Loucy (cell line): Measurements from ENCODE around the gene OR10H4.
A peak's percentile ranks its signal among the peaks of the same experiment; 100 is the strongest.
"Not testable (repeated sequence)": the region's sequence is repeated elsewhere in the genome, so short reads cannot be mapped to it uniquely, and the experiment has no call there.

Experiments
- H2AFZ ChIP-seq: fragments of 200-600 bp; sonication (generic); 2 replicates; pipeline ENCODE4 v1.6.0; 2016; ENCODE audit warnings: antibody characterized with exemption, mild to moderate bottlenecking, low read length, moderate library complexity
- H3F3A ChIP-seq: fragments of 200-600 bp; 2 replicates; pipeline ENCODE4 v1.6.0; 2016; ENCODE audit warnings: antibody characterized with exemption, low read depth, mild to moderate bottlenecking
- H3K27me3 ChIP-seq: fragments of 200-600 bp; sonication (generic); 2 replicates; pipeline ENCODE4 v1.6.1; 2014; ENCODE audit warnings: low read length, mild to moderate bottlenecking; ENCODE audit not compliant: insufficient read depth, poor library complexity, severe bottlenecking
- H3K36me3 ChIP-seq: fragments of 200-600 bp; sonication (generic); 2 replicates; pipeline ENCODE4 v1.6.1; 2016; ENCODE audit warnings: low read length; ENCODE audit not compliant: insufficient read depth
- H3K4me1 ChIP-seq: fragments of 200-600 bp; sonication (generic); 2 replicates; pipeline ENCODE4 v1.5.1; 2014; ENCODE audit warnings: low read length, mild to moderate bottlenecking; ENCODE audit not compliant: insufficient read depth, poor library complexity, severe bottlenecking
- H3K4me2 ChIP-seq: fragments of 200-600 bp; sonication (generic); 2 replicates; pipeline ENCODE4 v1.6.0; 2014; ENCODE audit warnings: antibody characterized with exemption, low read length, low read depth, mild to moderate bottlenecking; ENCODE audit not compliant: poor library complexity, severe bottlenecking
- H3K4me3 ChIP-seq: fragments of 200-600 bp; sonication (generic); 2 replicates; pipeline ENCODE4 v1.5.1; 2014; ENCODE audit warnings: low read length, mild to moderate bottlenecking, mixed read lengths; ENCODE audit not compliant: poor library complexity, severe bottlenecking
- H3K79me2 ChIP-seq: fragments of 200-600 bp; sonication (generic); 2 replicates; pipeline ENCODE4 v1.6.1; 2014; ENCODE audit warnings: low read length; ENCODE audit not compliant: insufficient read depth
- H3K9ac ChIP-seq: fragments of 200-600 bp; sonication (generic); 2 replicates; pipeline ENCODE4 v1.6.0; 2014; ENCODE audit warnings: mild to moderate bottlenecking, low read depth, low read length, moderate library complexity; ENCODE audit not compliant: poor library complexity, severe bottlenecking
- H3K9me2 ChIP-seq: fragments of 200-600 bp; sonication (generic); replicated peaks from 2 replicates; pipeline ENCODE4 v1.6.1; 2016; ENCODE audit warnings: low read depth, low read length, mixed read lengths
- H3K9me3 ChIP-seq: fragments of 200-600 bp; sonication (generic); 2 replicates; pipeline ENCODE4 v1.6.1; 2014; ENCODE audit warnings: mild to moderate bottlenecking, antibody characterized with exemption, low read length, low read depth; ENCODE audit not compliant: insufficient read depth
- H4K20me1 ChIP-seq: fragments of 200-600 bp; sonication (generic); 2 replicates; pipeline ENCODE4 v1.6.0; 2014; ENCODE audit warnings: antibody characterized with exemption, low read length, mild to moderate bottlenecking; ENCODE audit not compliant: insufficient read depth, poor library complexity, severe bottlenecking
- CTCF ChIP-seq: fragments of 200-600 bp; sonication (generic); conservative IDR thresholded peaks from 2 replicates; pipeline ENCODE4 v1.5.1; 2014; ENCODE audit warnings: mild to moderate bottlenecking, antibody characterized with exemption, low read length
- EZH2phosphoT487 ChIP-seq: fragments of 200-600 bp; IDR thresholded peaks from 2 replicates; pipeline ENCODE4 v1.6.1; 2018; ENCODE audit warnings: antibody characterized with exemption, mild to moderate bottlenecking, moderate library complexity, borderline replicate concordance

Gene OR10H4

DNA sequence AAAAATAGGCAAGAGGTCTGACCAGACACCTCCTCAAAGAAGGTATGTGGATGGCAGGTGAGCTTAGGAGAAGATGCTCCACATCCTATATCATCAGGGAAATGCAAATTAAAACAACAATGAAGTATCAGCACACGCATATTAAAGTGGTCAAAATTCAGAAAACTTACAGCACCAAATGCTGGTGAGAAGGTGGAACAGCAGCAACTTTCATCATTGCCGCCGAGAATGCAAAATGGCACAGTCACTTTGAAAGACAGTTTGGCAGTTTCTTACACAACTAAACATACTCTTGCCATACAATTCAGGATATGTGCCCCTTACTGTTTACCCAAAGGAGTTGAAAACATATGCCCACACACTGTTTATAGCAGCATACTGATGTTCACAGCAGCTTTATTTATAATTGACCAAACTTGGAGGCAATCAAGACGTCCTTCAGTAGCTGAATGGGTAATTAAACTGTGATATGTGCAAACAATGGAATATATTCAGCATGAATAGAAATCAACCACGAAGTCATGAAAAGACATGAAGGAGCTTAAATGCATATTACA, 22.5 kb downstream of the OR10H4 start:
- Histone ChIP-seq H3K9me3 (no peaks in the 10 kb centered on the region), H3K79me2 (no peaks in the 10 kb centered on the region), H3K27me3 (no peaks in the 10 kb centered on the region), H3K4me3 (no peak overlapping the region), H3F3A (no peaks in the 10 kb centered on the region), H3K4me2 (no peak overlapping the region), H3K36me3 (no peaks in the 10 kb centered on the region), H2AFZ (peak overlapping the region; percentile 39; the same call in 1 of the 2 replicates), H3K9ac (no peak overlapping the region), H4K20me1 (no peaks in the 10 kb centered on the region), H3K4me1 (no peaks in the 10 kb centered on the region), H3K9me2 (no peaks in the 10 kb centered on the region)
- TF ChIP-seq EZH2phosphoT487 (no peak), CTCF (peak; percentile 51)

- H3K4me2 ChIP-seq, H3K4me3 ChIP-seq, H3K79me2 ChIP-seq, H2AFZ ChIP-seq, H4K20me1 ChIP-seq, H3K9ac ChIP-seq, H3K4me1 ChIP-seq, H3K9me2 ChIP-seq, H3K36me3 ChIP-seq, H3K9me3 ChIP-seq, H3K27me3 ChIP-seq, H3F3A ChIP-seq: not testable (repeated sequence)
Observed at GRCh38 chr19:15972043-15972442, 23.2 kb downstream of the OR10H4 start.

GRCh38 chr19:15974856-15975255, 26.0 kb downstream of the OR10H4 start:
- no peaks in the 10 kb centered on the region for H3K27me3 ChIP-seq
- no peaks in the 10 kb centered on the region for H3K9me2 ChIP-seq
- H3K79me2 ChIP-seq: no peaks in the 10 kb centered on the region
- H3K9ac ChIP-seq: no peak overlapping the region
- no peak overlapping the region for H3K4me3 ChIP-seq
- H3K4me2 ChIP-seq: no peak overlapping the region
- no peak overlapping the region for H2AFZ ChIP-seq
- H3K9me3 ChIP-seq: no peaks in the 10 kb centered on the region
- no peaks in the 10 kb centered on the region for H4K20me1 ChIP-seq
- H3F3A ChIP-seq: no peaks in the 10 kb centered on the region
- TF ChIP-seq EZH2phosphoT487: no peak
- no peak for TF ChIP-seq CTCF
- H3K36me3 ChIP-seq: no peaks in the 10 kb centered on the region
- no peaks in the 10 kb centered on the region for H3K4me1 ChIP-seq
